Common myeloid progenitor, CD34-positive (primary cell): ENCODE measurements around the gene SLC17A9.
A peak's percentile ranks its signal among the peaks of the same experiment; 100 is the strongest.

Experiments used
- CTCF ChIA-PET: fragments of 350-600 bp; sonication (Branson Sonifier 250); formaldehyde crosslinking; loops from one replicate; lab custom pipeline; 2021; ENCODE audit warnings: antibody characterized with exemption; lab: Charles Lee
- POLR2A ChIA-PET: fragments of 350-600 bp; sonication (Branson Sonifier 250); formaldehyde crosslinking; loops from one replicate; lab custom pipeline; 2021; ENCODE audit warnings: antibody characterized with exemption; lab: Charles Lee
- DNase-seq, 3 donors: peaks; one replicate each; pipeline versions ENCODE4 v3.0.0 to v3.0.0-alpha.2; 2013
- H3K27ac ChIP-seq, 2 experiments: 1 replicate in 1 of 2; 2 replicates in 1 of 2; pipeline ENCODE4 v1.7.0; 2013; ENCODE audit warnings: inconsistent platforms in 2 of 2, low read length in 2 of 2, mild to moderate bottlenecking in 2 of 2, low read depth in 1 of 2, moderate library complexity in 1 of 2; ENCODE audit not compliant: severe bottlenecking in 2 of 2, insufficient read depth in 1 of 2, poor library complexity in 1 of 2
- H3K27me3 ChIP-seq, 5 experiments: replicated peaks in 2 of 5; 1 replicate in 3 of 5; 2 replicates in 2 of 5; pipeline versions ENCODE4 v1.6.1 to v1.7.0; 2013; ENCODE audit warnings: low read length in 4 of 5, mild to moderate bottlenecking in 2 of 5, moderate library complexity in 2 of 5, inconsistent platforms in 1 of 5; ENCODE audit not compliant: insufficient read depth in 5 of 5, control insufficient read depth in 4 of 5
- H3K36me3 ChIP-seq, 4 experiments: 1 replicate in 2 of 4; 2 replicates in 2 of 4; pipeline versions ENCODE4 v1.6.1 to v1.7.0; 2013; ENCODE audit warnings: low read length in 3 of 4, control low read depth in 1 of 4, mild to moderate bottlenecking in 1 of 4; ENCODE audit not compliant: control insufficient read depth in 4 of 4, insufficient read depth in 4 of 4
- H3K4me1 ChIP-seq, 4 experiments: 1 replicate in 3 of 4; 2 replicates in 1 of 4; pipeline versions ENCODE4 v1.6.1 to v1.7.1; 2013; ENCODE audit warnings: low read length in 3 of 4, mild to moderate bottlenecking in 3 of 4, control low read depth in 1 of 4, inconsistent platforms in 1 of 4, moderate library complexity in 1 of 4; ENCODE audit not compliant: control insufficient read depth in 4 of 4, insufficient read depth in 4 of 4; ENCODE audit errors: control extremely low read depth in 1 of 4
- H3K4me3 ChIP-seq, 7 experiments: 1 replicate in 4 of 7; 2 replicates in 3 of 7; pipeline versions ENCODE4 v1.5.1 to v1.7.0; 2013; ENCODE audit warnings: mild to moderate bottlenecking in 7 of 7, low read length in 6 of 7, moderate library complexity in 6 of 7, inconsistent platforms in 2 of 7, low read depth in 2 of 7, control low read depth in 1 of 7; ENCODE audit not compliant: insufficient read depth in 4 of 7, control insufficient read depth in 1 of 7; ENCODE audit errors: extremely low read depth in 1 of 7
- H3K9me3 ChIP-seq, 5 experiments: 1 replicate in 4 of 5; 2 replicates in 1 of 5; pipeline versions ENCODE4 v1.6.1 to v1.7.1; 2013; ENCODE audit warnings: low read length in 4 of 5, mild to moderate bottlenecking in 2 of 5, inconsistent platforms in 1 of 5, low read depth in 1 of 5, moderate library complexity in 1 of 5; ENCODE audit not compliant: control insufficient read depth in 4 of 5, insufficient read depth in 2 of 5; ENCODE audit errors: control extremely low read depth in 1 of 5
- WGBS: methylation state at CpG from one replicate; pipeline ENCODE4 v1.1.5; 2013; ENCODE audit not compliant: insufficient coverage; 5-methylcytosine and 5-hydroxymethylcytosine counted together

The SLC17A9 gene

GRCh38 chr20:62982124-62983075, 29.9 kb downstream of the SLC17A9 start:
- 25% methylated on average over 12 of the region's 21 CpGs for WGBS
- POLR2A ChIA-PET, result interaction anchor here (1.7 kb wide), 1 partner anchor 17 kb away, joined by 7 read pairs; no protein-coding TSS in a partner anchor
- Histone ChIP-seq H3K9me3 (no peaks in the 10 kb centered on the region), H3K36me3 (no peaks in the 10 kb centered on the region), H3K27me3 (peaks cover 0 to 11% (median 7%) of the 10 kb centered on the region in 5 experiments), H3K4me3 (peak overlapping the region in 4 of 7 experiments; percentile 10 to 52 (median 44)), H3K27ac (no peak overlapping the region), H3K4me1 (peaks cover 5 to 60% (median 56%) of the 10 kb centered on the region in 4 experiments)
- peak in 2 of 3 donors; percentile 88 to 90 for DNase-seq
- CTCF ChIA-PET, result interaction anchor here (1.2 to 3.0 kb wide), 5 partner anchors 10 to 26 kb away, joined by 3 to 16 read pairs (median 6); no protein-coding TSS in a partner anchor

- no peak overlapping the region for H3K4me3 ChIP-seq
- peaks cover 5 to 52% (median 48%) of the 10 kb centered on the region in 4 experiments for H3K4me1 ChIP-seq
- no peaks in the 10 kb centered on the region for H3K9me3 ChIP-seq
- H3K27ac ChIP-seq, result no peak overlapping the region
- H3K36me3 ChIP-seq, result no peaks in the 10 kb centered on the region
- H3K27me3 ChIP-seq, result peaks cover 0 to 11% (median 7%) of the 10 kb centered on the region in 5 experiments
- CTCF ChIA-PET, result interaction anchor here (2.5 kb wide), 1 partner anchor 12 kb away, joined by 7 read pairs; no protein-coding TSS in a partner anchor
- POLR2A ChIA-PET, result no interaction called here
- WGBS, result 100% methylated on average over 2 of the region's 6 CpGs
- no peak for DNase-seq
Observed at GRCh38 chr20:62983210-62983609, 30.7 kb downstream of the SLC17A9 start.

GRCh38 chr20:62984666-62985443, 32.3 kb downstream of the SLC17A9 start:
- peaks cover 3 to 46% (median 39%) of the 10 kb centered on the region in 4 experiments for H3K4me1 ChIP-seq

GRCh38 chr20:62985444-62985778, 32.9 kb downstream of the SLC17A9 start:
- CTCF ChIA-PET, result interaction anchor here (1.8 kb wide), 1 partner anchor 10 kb away, joined by 5 read pairs; no protein-coding TSS in a partner anchor
- POLR2A ChIA-PET, result interaction anchor here (0.6 kb wide), 1 partner anchor 13 kb away, joined by 3 read pairs; no protein-coding TSS in a partner anchor
- H3K9me3 ChIP-seq, result no peaks in the 10 kb centered on the region
- no peaks in the 10 kb centered on the region for H3K36me3 ChIP-seq
- H3K4me1 ChIP-seq, result peaks cover 3 to 40% (median 33%) of the 10 kb centered on the region in 4 experiments
- WGBS, result 98% methylated on average over 14 of the region's 14 CpGs
- no peak overlapping the region for H3K4me3 ChIP-seq
- H3K27me3 ChIP-seq, result peaks cover 0 to 9% (median 0%) of the 10 kb centered on the region in 5 experiments
- H3K27ac ChIP-seq, result no peak overlapping the region
- DNase-seq, result no peak

More at GRCh38 chr20:62984666-62985443, 32.3 kb downstream of the SLC17A9 start:
- Histone ChIP-seq H3K36me3 (no peaks in the 10 kb centered on the region), H3K4me3 (no peak overlapping the region), H3K27me3 (peaks cover 0 to 9% (median 4%) of the 10 kb centered on the region in 5 experiments), H3K9me3 (no peaks in the 10 kb centered on the region), H3K27ac (no peak overlapping the region)
- ChIA-PET POLR2A (interaction anchor here (0.6 kb wide), 1 partner anchor 12 kb away, joined by 3 read pairs; no protein-coding TSS in a partner anchor), CTCF (interaction anchor here (1.8 to 2.5 kb wide), 2 partner anchors 9 to 10 kb away, joined by 5 to 7 read pairs; no protein-coding TSS in a partner anchor)
- DNase-seq, result no peak
- 92% methylated on average over 18 of the region's 18 CpGs for WGBS

- DNase-seq, result no peak
- H3K27ac ChIP-seq, result no peak overlapping the region
- no peaks in the 10 kb centered on the region for H3K9me3 ChIP-seq
- ChIA-PET CTCF (no interaction called here), POLR2A (no interaction called here)
- H3K27me3 ChIP-seq, result peaks cover 0 to 9% (median 0%) of the 10 kb centered on the region in 5 experiments
- WGBS, result 100% methylated on average over 2 of the region's 6 CpGs
- H3K36me3 ChIP-seq, result no peaks in the 10 kb centered on the region
- H3K4me1 ChIP-seq, result peaks cover 3 to 31% (median 24%) of the 10 kb centered on the region in 4 experiments
- no peak overlapping the region for H3K4me3 ChIP-seq
Observed at GRCh38 chr20:62986257-62986800, 33.8 kb downstream of the SLC17A9 start.

- POLR2A ChIA-PET, result no interaction called here
Observed at GRCh38 chr20:62987114-62987513, 34.6 kb downstream of the SLC17A9 start.

More at GRCh38 chr20:62987114-62987513, 34.6 kb downstream of the SLC17A9 start:
- no peak for DNase-seq
- Histone ChIP-seq H3K27me3 (peaks cover 0 to 11% (median 0%) of the 10 kb centered on the region in 5 experiments), H3K4me3 (no peak overlapping the region), H3K27ac (no peak overlapping the region), H3K36me3 (no peaks in the 10 kb centered on the region), H3K4me1 (peaks cover 0 to 23% (median 16%) of the 10 kb centered on the region in 4 experiments), H3K9me3 (no peaks in the 10 kb centered on the region)
- CTCF ChIA-PET, result interaction anchor here (1.2 to 1.4 kb wide), 2 partner anchors 12 to 17 kb away, joined by 3 to 5 read pairs; no protein-coding TSS in a partner anchor
- WGBS, result 89% methylated on average over 7 of the region's 10 CpGs
